ENCODE data around the gene CIBAR2. TPM values are rescaled to one million over a fixed set of nuclear protein-coding genes. Genes with fewer than 3 reads are reported as not detected.

CIBAR2 gene
- total and polyA plus RNA-seq, 9 of the 15 experiments (the other 6 are each of a cell fraction or from before 2014, with no cell fraction given): not detected

- 35% methylated on average over 20 of the region's 20 CpGs for WGBS (ENCODE audit: insufficient coverage, low coverage, missing lambda C conversion rate)
- no peak overlapping the region for H3K9ac ChIP-seq (ENCODE audit: insufficient read depth in 1 of 2, low read depth in 2 of 2, low read length in 2 of 2)
- DNase-seq (ENCODE audit: extremely low read depth in 1 of 4, low spot score in 3 of 4) (no peak), ATAC-seq (no peak), FAIRE-seq (no peak)
- intact Hi-C loops (cut with micrococcal nuclease) (no loop called here), in situ Hi-C loops (cut with MboI) (no loop called here)
- H3K27ac ChIP-seq (ENCODE audit: extremely low read depth, low read depth, low read length): no peak overlapping the region
- H3K36me3 ChIP-seq (ENCODE audit: control insufficient read depth, insufficient read depth, low read length): no peaks in the 10 kb centered on the region
- no peak overlapping the region for H3K4me2 ChIP-seq (ENCODE audit: insufficient read depth, low read length)
- H3K4me1 ChIP-seq (replicated peaks in 1 of 2; ENCODE audit: control insufficient read depth in 2 of 2, insufficient read depth in 2 of 2, low read length in 2 of 2): peaks cover 16 to 47% of the 10 kb centered on the region in 2 experiments
- H2AFZ ChIP-seq (ENCODE audit: low read depth, low read length): no peak overlapping the region
- TF ChIP-seq ESRRA (IDR thresholded peaks at IDR 0.05; ENCODE audit: borderline replicate concordance, low read depth): peak; percentile 64; the same call in 1 of the 2 replicates
- TF ChIP-seq ZFPM2 (CRISPR knock-in tag; IDR thresholded peaks at IDR 0.05): no peak
- TF ChIP-seq CHD4 (IDR thresholded peaks at IDR 0.05; ENCODE audit: insufficient read depth, insufficient replicate concordance, low read depth, low read length, poor library complexity, severe bottlenecking): peak; percentile 13
- TF ChIP-seq MAZ (CRISPR knock-in tag; conservative IDR thresholded peaks at IDR 0.05 in 1 of 2, IDR thresholded peaks at IDR 0.05 in 1 of 2): no peak
- H3K9me3 ChIP-seq (replicated peaks; ENCODE audit: control insufficient read depth, insufficient read depth, low read depth, low read length): no peaks in the 10 kb centered on the region
- H3K4me3 ChIP-seq: no peak overlapping the region
- H3K9me1 ChIP-seq (ENCODE audit: control insufficient read depth, insufficient read depth, low read length): no peaks in the 10 kb centered on the region
- ChIA-PET CTCF (ENCODE audit: low intra/inter-chr PET ratio) (no interaction called here), POLR2A (interaction anchor here (0.9 to 1.5 kb wide), 2 partner anchors 18 to 26 kb away, joined by 3 read pairs; no protein-coding TSS in a partner anchor)
- H4K20me1 ChIP-seq (replicated peaks; ENCODE audit: control insufficient read depth, insufficient read depth, low read length): peaks cover 27% of the 10 kb centered on the region
- no peaks in the 10 kb centered on the region for H3K79me2 ChIP-seq (ENCODE audit: control insufficient read depth, insufficient read depth, low read length)
- BruUV-seq (replicated peaks): no TSS peak
- peaks cover 29 to 76% of the 10 kb centered on the region in 2 experiments for H3K27me3 ChIP-seq (ENCODE audit: control insufficient read depth in 2 of 2, insufficient read depth in 2 of 2, low read length in 2 of 2)
Measured at GRCh38 chr16:85145734-85146531, 33.7 kb upstream of the CIBAR2 start.

Measured in K562 (cell line).